Activated CD8-positive, alpha-beta T cell treated with anti-CD3 and anti-CD28 coated beads, Interleukin-2, amount 10 ng/mL, durations not matched to agents 7 days and 5 days (primary cell): Measurements from ENCODE around the gene ARHGEF4. TPM values are rescaled to one million over a fixed set of nuclear protein-coding genes. Genes with fewer than 3 reads are reported as not detected.
"Not testable (repeated sequence)": the region's sequence is repeated elsewhere in the genome, so short reads cannot be mapped to it uniquely, and the experiment has no call there.

Experiments used
- ATAC-seq: fragments of 150-1000 bp; cut with Tn5 transposase; one replicate; pipeline ENCODE4 v1.10.0; 2021; ENCODE audit warnings: moderate library complexity
- CTCF ChIA-PET: fragments of 350-600 bp; sonication (Branson Sonifier 250); formaldehyde crosslinking; loops from one replicate; lab custom pipeline; 2021; ENCODE audit warnings: antibody characterized with exemption; lab: Charles Lee
- POLR2A ChIA-PET: fragments of 350-600 bp; sonication (Branson Sonifier 250); formaldehyde crosslinking; loops from one replicate; lab custom pipeline; 2021; ENCODE audit warnings: antibody characterized with exemption; lab: Charles Lee
- DNase-seq: peaks from one replicate; pipeline ENCODE4 v3.0.0-alpha.2; 2020
- H3K27ac Mint-ChIP-seq: one replicate; pipeline ENCODE4 v1.8.0; 2021; ENCODE audit warnings: mild to moderate bottlenecking, mixed read lengths
- H3K27me3 Mint-ChIP-seq: one replicate; pipeline ENCODE4 v1.8.0; 2021; ENCODE audit warnings: low read depth, mixed read lengths
- H3K36me3 Mint-ChIP-seq: one replicate; pipeline ENCODE4 v1.8.0; 2021; ENCODE audit warnings: low read depth, mixed read lengths
- H3K4me1 Mint-ChIP-seq: one replicate; pipeline ENCODE4 v1.8.0; 2021; ENCODE audit warnings: low read depth, mixed read lengths
- H3K4me3 Mint-ChIP-seq: one replicate; pipeline ENCODE4 v1.8.0; 2021; ENCODE audit warnings: mild to moderate bottlenecking, mixed read lengths
- H3K9me3 Mint-ChIP-seq: one replicate; pipeline ENCODE4 v1.8.0; 2022; ENCODE audit warnings: mixed read lengths; ENCODE audit not compliant: insufficient read depth
- total RNA-seq, 2 experiments: library from RNA; stranded (reverse); gene quantifications; one replicate each; pipeline ENCODE4 v1.2.3, GENCODE V29; 2021

ARHGEF4 gene
- total RNA-seq, 2 experiments from 2014 or later: 2.9 to 3.3 TPM

- Mint-ChIP-seq H3K27me3 (peaks cover 3% of the 10 kb centered on the region), H3K4me3 (no peak overlapping the region), H3K4me1 (peaks cover 7% of the 10 kb centered on the region), H3K36me3 (no peaks in the 10 kb centered on the region), H3K9me3 (no peaks in the 10 kb centered on the region), H3K27ac (no peak overlapping the region)
- ChIA-PET CTCF (no interaction called here), POLR2A (no interaction called here)
- DNase-seq (no peak), ATAC-seq (no peak)
Observed at GRCh38 chr2:130976591-130977237, 140.0 kb downstream of the ARHGEF4 start.

- H3K27ac Mint-ChIP-seq: no peak overlapping the region
- POLR2A ChIA-PET: no interaction called here
- H3K36me3 Mint-ChIP-seq: no peaks in the 10 kb centered on the region
- peaks cover 5% of the 10 kb centered on the region for H3K27me3 Mint-ChIP-seq
- H3K4me1 Mint-ChIP-seq: peaks cover 1% of the 10 kb centered on the region
- CTCF ChIA-PET: no interaction called here
- DNase-seq (no peak), ATAC-seq (no peak)
- H3K4me3 Mint-ChIP-seq: no peak overlapping the region
- H3K9me3 Mint-ChIP-seq: no peaks in the 10 kb centered on the region
Observed at GRCh38 chr2:130977461-130978050, 140.8 kb downstream of the ARHGEF4 start.

GRCh38 chr2:130981667-130982066 lies 145.0 kb downstream of the ARHGEF4 start:
- POLR2A ChIA-PET: no interaction called here
- DNase-seq: no peak
- Mint-ChIP-seq H3K9me3 (no peaks in the 10 kb centered on the region), H3K27me3 (peaks cover 5% of the 10 kb centered on the region), H3K4me3 (no peak overlapping the region), H3K4me1 (peaks cover 16% of the 10 kb centered on the region), H3K27ac (no peak overlapping the region), H3K36me3 (no peaks in the 10 kb centered on the region)
- no peak for ATAC-seq
- CTCF ChIA-PET: no interaction called here

- no peak for DNase-seq
- ChIA-PET POLR2A (no interaction called here), CTCF (no interaction called here)
- no peak overlapping the region for H3K4me3 Mint-ChIP-seq
- no peaks in the 10 kb centered on the region for H3K36me3 Mint-ChIP-seq
- peaks cover 17% of the 10 kb centered on the region for H3K27me3 Mint-ChIP-seq
- no peak for ATAC-seq
- H3K27ac Mint-ChIP-seq: no peak overlapping the region
- H3K9me3 Mint-ChIP-seq: no peaks in the 10 kb centered on the region
- H3K4me1 Mint-ChIP-seq: peaks cover 16% of the 10 kb centered on the region
Observed at GRCh38 chr2:130985206-130985780, 148.6 kb downstream of the ARHGEF4 start.

GRCh38 chr2:130985831-130986649 lies 149.3 kb downstream of the ARHGEF4 start:
- H3K4me3 Mint-ChIP-seq: no peak overlapping the region
- peaks cover 16% of the 10 kb centered on the region for H3K4me1 Mint-ChIP-seq
- CTCF ChIA-PET: no interaction called here

GRCh38 chr2:130986890-130987493 lies 150.3 kb downstream of the ARHGEF4 start:
- Mint-ChIP-seq H3K27me3 (peaks cover 16% of the 10 kb centered on the region), H3K36me3 (no peaks in the 10 kb centered on the region), H3K9me3 (no peaks in the 10 kb centered on the region), H3K27ac (no peak overlapping the region), H3K4me1 (peaks cover 16% of the 10 kb centered on the region), H3K4me3 (no peak overlapping the region)
- ChIA-PET POLR2A (no interaction called here), CTCF (no interaction called here)
- ATAC-seq (no peak), DNase-seq (no peak)

More at GRCh38 chr2:130985831-130986649, 149.3 kb downstream of the ARHGEF4 start:
- no peak overlapping the region for H3K27ac Mint-ChIP-seq
- H3K9me3 Mint-ChIP-seq: no peaks in the 10 kb centered on the region
- peaks cover 18% of the 10 kb centered on the region for H3K27me3 Mint-ChIP-seq
- POLR2A ChIA-PET: no interaction called here
- DNase-seq: no peak
- no peak for ATAC-seq
- H3K36me3 Mint-ChIP-seq: no peaks in the 10 kb centered on the region

GRCh38 chr2:130987519-130988425 lies 151.1 kb downstream of the ARHGEF4 start:
- no peak for DNase-seq
- Mint-ChIP-seq H3K4me3 (no peak overlapping the region), H3K27ac (no peak overlapping the region), H3K36me3 (no peaks in the 10 kb centered on the region), H3K27me3 (peaks cover 14% of the 10 kb centered on the region), H3K9me3 (no peaks in the 10 kb centered on the region), H3K4me1 (peaks cover 16% of the 10 kb centered on the region)
- ChIA-PET POLR2A (no interaction called here), CTCF (no interaction called here)
- no peak for ATAC-seq

- POLR2A ChIA-PET, CTCF ChIA-PET, H3K4me1 Mint-ChIP-seq, ATAC-seq, H3K36me3 Mint-ChIP-seq, H3K4me3 Mint-ChIP-seq, DNase-seq, H3K9me3 Mint-ChIP-seq, H3K27ac Mint-ChIP-seq: not testable (repeated sequence)
- H3K27me3 Mint-ChIP-seq: peaks cover 27% of the 10 kb centered on the region
Observed at GRCh38 chr2:130991446-130991845, 154.7 kb downstream of the ARHGEF4 start.

- H3K27ac Mint-ChIP-seq, CTCF ChIA-PET, POLR2A ChIA-PET, ATAC-seq, H3K4me3 Mint-ChIP-seq, H3K36me3 Mint-ChIP-seq, DNase-seq, H3K9me3 Mint-ChIP-seq, H3K4me1 Mint-ChIP-seq: not testable (repeated sequence)
- peaks cover 27% of the 10 kb centered on the region for H3K27me3 Mint-ChIP-seq
Observed at GRCh38 chr2:130992003-130992402, 155.3 kb downstream of the ARHGEF4 start.

GRCh38 chr2:130996691-130997090 lies 160.0 kb downstream of the ARHGEF4 start:
- Mint-ChIP-seq H3K9me3 (no peaks in the 10 kb centered on the region), H3K27ac (no peak overlapping the region), H3K4me1 (no peaks in the 10 kb centered on the region), H3K4me3 (no peak overlapping the region), H3K36me3 (no peaks in the 10 kb centered on the region), H3K27me3 (peaks cover 40% of the 10 kb centered on the region)
- DNase-seq: no peak
- ChIA-PET POLR2A (no interaction called here), CTCF (no interaction called here)
- ATAC-seq: no peak

GRCh38 chr2:130997198-130997597 lies 160.5 kb downstream of the ARHGEF4 start:
- Mint-ChIP-seq H3K4me3 (no peak overlapping the region), H3K36me3 (no peaks in the 10 kb centered on the region), H3K9me3 (no peaks in the 10 kb centered on the region), H3K27me3 (peaks cover 42% of the 10 kb centered on the region), H3K4me1 (no peaks in the 10 kb centered on the region), H3K27ac (no peak overlapping the region)
- ChIA-PET POLR2A (no interaction called here), CTCF (no interaction called here)
- DNase-seq (no peak), ATAC-seq (no peak)
